Hematopoietic multipotent progenitor cell treated with erythropoietin and hydrocortisone succinate and interleukin-3 and kit ligand, for 4 days (in vitro differentiated cells): ENCODE results near the gene SELE.

Experiments
- DNase-seq: peaks from one replicate; pipeline ENCODE4 v3.0.0-alpha.2; 2015

Gene SELE

DNA sequence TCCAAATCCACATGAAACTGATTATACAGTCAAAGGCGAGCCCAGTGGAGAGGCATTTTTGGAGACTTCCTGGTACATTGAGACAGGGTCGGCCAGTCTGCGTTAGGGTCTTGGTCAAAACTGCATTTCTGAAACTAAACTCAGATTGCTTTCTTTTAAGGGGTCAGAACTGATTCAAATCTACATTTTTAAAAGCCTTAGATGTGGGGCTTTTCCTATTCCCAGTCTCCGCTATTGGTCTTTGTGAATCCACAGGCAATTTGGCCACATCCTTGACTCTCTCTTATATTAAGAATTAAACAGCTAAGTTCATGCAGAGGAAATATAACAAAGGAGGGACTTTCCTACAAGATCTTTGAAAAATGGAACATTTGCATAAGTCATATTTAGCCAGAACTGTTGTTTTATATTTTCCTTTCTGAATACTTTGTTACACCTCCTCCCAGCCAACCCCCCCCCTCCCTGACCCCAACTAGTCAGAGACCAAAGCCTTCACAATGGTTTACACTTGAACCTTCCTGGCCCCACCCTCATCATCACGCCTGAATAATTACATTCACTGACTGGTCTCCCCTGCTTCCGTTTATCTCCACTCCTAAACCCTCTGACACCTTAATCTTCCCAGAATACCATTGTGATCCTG is 53.4 kb downstream of the SELE start:
- DNase-seq = no peak

DNA sequence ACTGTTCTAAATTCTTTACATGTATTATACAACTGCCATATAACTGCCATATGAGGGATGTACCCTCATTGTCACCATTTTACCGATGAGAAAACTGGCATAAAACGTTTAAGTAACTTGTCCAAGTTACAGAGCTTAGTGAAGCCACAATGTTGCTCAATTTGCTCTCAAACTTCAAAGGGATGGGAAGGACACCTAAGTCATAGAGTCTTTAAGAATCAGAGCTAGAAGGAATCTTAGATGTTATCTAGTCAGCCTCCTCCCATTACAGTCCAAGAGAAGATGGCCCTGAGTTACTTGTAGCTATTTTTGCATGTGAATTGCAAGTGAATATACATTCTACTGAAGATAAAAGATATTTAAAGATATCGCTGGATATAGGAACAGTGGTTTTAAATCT is 54.2 kb downstream of the SELE start:
- no peak for DNase-seq

DNA sequence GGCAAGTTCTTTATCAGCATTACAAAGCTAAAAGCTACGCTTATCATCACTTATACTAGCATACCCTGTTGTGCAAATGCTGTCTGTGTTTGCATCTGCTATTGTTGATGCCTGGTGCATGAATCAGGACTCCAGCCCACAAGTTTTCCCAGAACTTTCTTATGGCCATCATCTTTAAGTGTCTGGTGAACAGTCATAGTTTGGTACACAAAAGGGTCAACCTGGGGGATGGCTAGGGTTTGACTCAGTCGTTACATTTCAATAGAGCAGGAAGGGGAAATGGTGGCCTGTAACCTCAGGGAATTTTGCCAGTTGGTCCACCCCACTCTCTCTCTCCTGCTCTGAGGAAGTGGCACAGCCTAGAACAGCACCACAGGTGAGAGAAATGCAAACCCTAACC is 57.9 kb downstream of the SELE start:
- DNase-seq = peak; percentile 33
